ENCODE measurements around the gene CFAP68. TPM values are rescaled to one million over a fixed set of nuclear protein-coding genes. Genes with fewer than 3 reads are reported as not detected.
A peak's percentile ranks its signal among the peaks of the same experiment; 100 is the strongest.

The CFAP68 gene
- total and polyA plus RNA-seq, 2 of the 13 experiments (the other 11 are each of a cell fraction or from before 2014, with no cell fraction given): 22.2 to 25.6 TPM

DNA sequence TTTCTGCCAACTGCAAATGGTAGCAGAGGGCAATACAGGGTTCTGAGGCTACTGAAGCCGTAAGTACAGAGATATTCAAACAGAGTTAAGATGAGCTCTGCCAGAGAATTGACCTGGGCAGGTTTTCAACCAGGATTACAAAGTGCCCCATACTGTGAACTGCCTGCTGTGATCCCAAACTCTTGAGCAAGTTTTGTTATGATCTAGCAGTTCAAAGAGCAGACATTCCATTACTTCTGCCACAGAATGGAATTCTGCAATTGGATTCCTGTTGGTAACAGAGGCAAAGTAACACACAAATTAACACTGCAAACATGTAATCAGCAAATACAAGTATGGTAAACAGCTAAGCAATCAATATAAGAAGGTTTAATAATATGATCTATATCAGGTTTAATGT is 39.2 kb upstream of the CFAP68 start (continued):
- peak; percentile 78 for TF ChIP-seq RARA (CRISPR knock-in tag; IDR thresholded peaks at IDR 0.05)
- TF ChIP-seq SETDB1 (CRISPR knock-in tag; IDR thresholded peaks at IDR 0.05; ENCODE audit: borderline replicate concordance): no peak
- TF ChIP-seq TBX3 (IDR thresholded peaks at IDR 0.05; ENCODE audit: borderline replicate concordance): peak; percentile 88
- TF ChIP-seq ZNF841 (CRISPR knock-in tag; IDR thresholded peaks at IDR 0.05; ENCODE audit: borderline replicate concordance): no peak
- TF ChIP-seq SSRP1 (CRISPR knock-in tag; IDR thresholded peaks at IDR 0.05): no peak
- TF ChIP-seq ZSCAN30 (CRISPR knock-in tag; IDR thresholded peaks at IDR 0.05): no peak
- no peak for TF ChIP-seq HIVEP1 (CRISPR knock-in tag; IDR thresholded peaks at IDR 0.05)
- TF ChIP-seq ZBTB7A (CRISPR knock-in tag; IDR thresholded peaks at IDR 0.05): no peak
- TF ChIP-seq ZFP36 (IDR thresholded peaks at IDR 0.05; ENCODE audit: borderline replicate concordance, low read depth, low read length, partially characterized antibody): no peak
- TF ChIP-seq, protein P1, sequence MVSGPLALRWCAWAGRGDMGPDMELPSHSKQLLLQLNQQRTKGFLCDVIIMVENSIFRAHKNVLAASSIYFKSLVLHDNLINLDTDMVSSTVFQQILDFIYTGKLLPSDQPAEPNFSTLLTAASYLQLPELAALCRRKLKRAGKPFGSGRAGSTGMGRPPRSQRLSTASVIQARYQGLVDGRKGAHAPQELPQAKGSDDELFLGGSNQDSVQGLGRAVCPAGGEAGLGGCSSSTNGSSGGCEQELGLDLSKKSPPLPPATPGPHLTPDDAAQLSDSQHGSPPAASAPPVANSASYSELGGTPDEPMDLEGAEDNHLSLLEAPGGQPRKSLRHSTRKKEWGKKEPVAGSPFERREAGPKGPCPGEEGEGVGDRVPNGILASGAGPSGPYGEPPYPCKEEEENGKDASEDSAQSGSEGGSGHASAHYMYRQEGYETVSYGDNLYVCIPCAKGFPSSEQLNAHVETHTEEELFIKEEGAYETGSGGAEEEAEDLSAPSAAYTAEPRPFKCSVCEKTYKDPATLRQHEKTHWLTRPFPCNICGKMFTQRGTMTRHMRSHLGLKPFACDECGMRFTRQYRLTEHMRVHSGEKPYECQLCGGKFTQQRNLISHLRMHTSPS (CRISPR knock-in tag; IDR thresholded peaks at IDR 0.05; ENCODE audit: low read depth): peak; percentile 75; the same call in 1 of the 2 replicates
- no peak for TF ChIP-seq ZNF839 (CRISPR knock-in tag; IDR thresholded peaks at IDR 0.05; ENCODE audit: borderline replicate concordance)
- TF ChIP-seq, protein P2, sequence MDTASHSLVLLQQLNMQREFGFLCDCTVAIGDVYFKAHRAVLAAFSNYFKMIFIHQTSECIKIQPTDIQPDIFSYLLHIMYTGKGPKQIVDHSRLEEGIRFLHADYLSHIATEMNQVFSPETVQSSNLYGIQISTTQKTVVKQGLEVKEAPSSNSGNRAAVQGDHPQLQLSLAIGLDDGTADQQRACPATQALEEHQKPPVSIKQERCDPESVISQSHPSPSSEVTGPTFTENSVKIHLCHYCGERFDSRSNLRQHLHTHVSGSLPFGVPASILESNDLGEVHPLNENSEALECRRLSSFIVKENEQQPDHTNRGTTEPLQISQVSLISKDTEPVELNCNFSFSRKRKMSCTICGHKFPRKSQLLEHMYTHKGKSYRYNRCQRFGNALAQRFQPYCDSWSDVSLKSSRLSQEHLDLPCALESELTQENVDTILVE (CRISPR knock-in tag; IDR thresholded peaks at IDR 0.05): no peak
- no peak for TF ChIP-seq ZFP36L2 (CRISPR knock-in tag; IDR thresholded peaks at IDR 0.05)
- TF ChIP-seq EZH2 (conservative IDR thresholded peaks at IDR 0.05; ENCODE audit: low read depth, low read length): no peak
- no peak for TF ChIP-seq SYNCRIP (IDR thresholded peaks at IDR 0.05; ENCODE audit: insufficient read depth, low read depth, low read length)
- TF ChIP-seq MXD3 (CRISPR knock-in tag; IDR thresholded peaks at IDR 0.05): no peak
- TF ChIP-seq ZMYM2 (CRISPR knock-in tag; IDR thresholded peaks at IDR 0.05): no peak
- TF ChIP-seq SRSF4 (IDR thresholded peaks at IDR 0.05; ENCODE audit: low read depth, low read length, poor library complexity, severe bottlenecking): no peak
- TF ChIP-seq PRPF4 (IDR thresholded peaks at IDR 0.05; ENCODE audit: low read depth, low read length, poor library complexity, severe bottlenecking): no peak
- no peak for TF ChIP-seq ZNF577 (CRISPR knock-in tag; IDR thresholded peaks at IDR 0.05; ENCODE audit: borderline replicate concordance, low read depth)
- TF ChIP-seq, protein P3, sequence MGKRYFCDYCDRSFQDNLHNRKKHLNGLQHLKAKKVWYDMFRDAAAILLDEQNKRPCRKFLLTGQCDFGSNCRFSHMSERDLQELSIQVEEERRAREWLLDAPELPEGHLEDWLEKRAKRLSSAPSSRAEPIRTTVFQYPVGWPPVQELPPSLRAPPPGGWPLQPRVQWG (CRISPR knock-in tag; IDR thresholded peaks at IDR 0.05; ENCODE audit: borderline replicate concordance, low read depth): no peak
- TF ChIP-seq, protein P4, sequence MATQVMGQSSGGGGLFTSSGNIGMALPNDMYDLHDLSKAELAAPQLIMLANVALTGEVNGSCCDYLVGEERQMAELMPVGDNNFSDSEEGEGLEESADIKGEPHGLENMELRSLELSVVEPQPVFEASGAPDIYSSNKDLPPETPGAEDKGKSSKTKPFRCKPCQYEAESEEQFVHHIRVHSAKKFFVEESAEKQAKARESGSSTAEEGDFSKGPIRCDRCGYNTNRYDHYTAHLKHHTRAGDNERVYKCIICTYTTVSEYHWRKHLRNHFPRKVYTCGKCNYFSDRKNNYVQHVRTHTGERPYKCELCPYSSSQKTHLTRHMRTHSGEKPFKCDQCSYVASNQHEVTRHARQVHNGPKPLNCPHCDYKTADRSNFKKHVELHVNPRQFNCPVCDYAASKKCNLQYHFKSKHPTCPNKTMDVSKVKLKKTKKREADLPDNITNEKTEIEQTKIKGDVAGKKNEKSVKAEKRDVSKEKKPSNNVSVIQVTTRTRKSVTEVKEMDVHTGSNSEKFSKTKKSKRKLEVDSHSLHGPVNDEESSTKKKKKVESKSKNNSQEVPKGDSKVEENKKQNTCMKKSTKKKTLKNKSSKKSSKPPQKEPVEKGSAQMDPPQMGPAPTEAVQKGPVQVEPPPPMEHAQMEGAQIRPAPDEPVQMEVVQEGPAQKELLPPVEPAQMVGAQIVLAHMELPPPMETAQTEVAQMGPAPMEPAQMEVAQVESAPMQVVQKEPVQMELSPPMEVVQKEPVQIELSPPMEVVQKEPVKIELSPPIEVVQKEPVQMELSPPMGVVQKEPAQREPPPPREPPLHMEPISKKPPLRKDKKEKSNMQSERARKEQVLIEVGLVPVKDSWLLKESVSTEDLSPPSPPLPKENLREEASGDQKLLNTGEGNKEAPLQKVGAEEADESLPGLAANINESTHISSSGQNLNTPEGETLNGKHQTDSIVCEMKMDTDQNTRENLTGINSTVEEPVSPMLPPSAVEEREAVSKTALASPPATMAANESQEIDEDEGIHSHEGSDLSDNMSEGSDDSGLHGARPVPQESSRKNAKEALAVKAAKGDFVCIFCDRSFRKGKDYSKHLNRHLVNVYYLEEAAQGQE (IDR thresholded peaks at IDR 0.05; ENCODE audit: borderline replicate concordance in 1 of 2, low read depth in 1 of 2, low read length in 2 of 2): 0 out of 4 replicates have a peak, but pooled peaks of 1 of the 2 experiments have one; percentile 38
